Activated T-cell treated with anti-CD3 and anti-CD28 coated beads for 1 hour (primary cell): Measurements from ENCODE around the gene CACNA1C.

ENCODE experiments used
- DNase-seq: peaks from one replicate; pipeline ENCODE4 v3.0.0-alpha.2; 2020; ENCODE audit warnings: low read depth

Gene CACNA1C

DNA sequence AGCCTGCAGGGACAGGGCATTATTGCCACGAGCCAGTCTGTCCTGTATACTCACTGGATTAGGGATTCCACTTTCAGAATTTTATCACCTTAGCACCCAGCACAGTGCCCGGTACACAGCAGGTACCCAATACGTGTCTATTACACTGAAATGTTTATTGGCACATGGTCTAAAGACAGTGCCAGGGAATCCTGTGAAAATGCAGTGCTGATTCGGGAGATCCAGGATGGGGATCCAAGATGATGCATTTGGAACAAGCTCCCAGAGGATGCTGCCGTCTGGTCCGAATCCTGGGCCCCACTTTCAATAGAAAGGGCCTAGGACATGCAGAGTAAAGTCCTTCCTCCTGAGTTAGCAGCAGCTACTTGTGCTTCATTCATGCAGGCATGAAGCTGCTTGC is 230.7 kb downstream of the CACNA1C start:
- DNase-seq: no peak

DNA sequence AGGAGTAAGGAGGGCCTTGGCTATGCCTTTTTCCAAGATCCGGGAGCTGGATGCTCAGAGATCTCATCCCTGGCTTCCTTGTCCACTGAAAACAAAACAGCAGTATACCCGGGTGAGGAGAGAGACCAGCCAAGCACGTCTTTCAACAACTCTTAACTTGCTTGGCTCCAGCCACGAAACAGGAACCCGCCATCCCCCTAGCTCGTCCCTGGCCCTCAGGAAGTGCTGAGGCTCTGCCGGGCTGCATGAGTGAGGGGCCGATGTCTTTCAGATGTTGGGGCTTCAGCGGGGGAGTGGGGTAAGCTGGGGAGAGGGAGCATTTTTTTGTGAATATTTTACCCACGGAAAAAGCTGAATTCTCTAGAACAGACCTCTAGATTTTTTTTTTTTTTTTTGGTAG is 231.1 kb downstream of the CACNA1C start:
- no peak for DNase-seq

DNA sequence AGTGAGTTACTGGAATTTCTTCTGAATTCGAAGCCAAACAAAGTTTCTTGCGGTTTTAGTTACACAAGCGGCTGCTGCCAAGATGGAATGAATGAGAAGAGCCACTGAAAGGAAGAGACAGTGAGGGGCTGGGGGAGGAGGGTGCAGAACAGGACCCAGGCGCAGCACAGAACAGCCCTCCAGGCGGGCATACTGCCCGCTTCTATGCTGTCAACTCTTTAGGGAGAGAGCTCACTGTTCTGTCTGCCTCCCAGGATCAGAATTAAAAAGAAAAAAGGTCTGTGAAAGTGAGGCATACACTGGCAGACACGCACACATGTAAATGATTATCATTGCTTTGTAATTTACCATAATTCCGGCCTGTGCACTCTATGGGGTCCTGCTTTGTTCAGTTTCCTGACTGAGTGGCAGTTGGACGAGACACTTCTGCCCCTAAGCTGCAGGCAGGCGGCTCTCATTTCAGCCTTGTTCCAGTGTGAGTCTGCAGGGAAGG is 231.6 kb downstream of the CACNA1C start:
- DNase-seq: no peak

GRCh38 chr12:2284857-2285256 is 232.1 kb downstream of the CACNA1C start:
- no peak for DNase-seq

DNA sequence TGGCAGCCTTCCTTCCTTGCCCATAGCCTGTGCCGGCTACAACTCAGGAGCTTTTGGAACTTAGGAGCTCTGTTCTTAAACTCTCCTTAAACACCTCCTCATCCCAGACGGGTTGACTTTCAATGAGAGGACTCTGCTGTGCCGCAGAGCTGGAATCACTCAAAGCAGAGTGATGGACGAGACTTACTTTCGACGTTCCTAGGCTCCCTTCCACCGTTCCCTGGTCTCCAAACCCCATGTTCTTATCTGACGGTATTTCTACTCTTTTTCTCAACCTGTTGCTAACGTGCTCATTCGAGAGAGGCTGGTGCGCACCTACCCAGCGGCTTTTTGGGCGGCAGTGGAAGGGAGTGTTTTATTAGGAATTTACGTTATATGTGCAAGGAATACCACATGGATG is 232.7 kb downstream of the CACNA1C start:
- no peak for DNase-seq

- no peak for DNase-seq
These were observed 233.3 kb downstream of the CACNA1C start for GRCh38 chr12:2286047-2286446.

DNA sequence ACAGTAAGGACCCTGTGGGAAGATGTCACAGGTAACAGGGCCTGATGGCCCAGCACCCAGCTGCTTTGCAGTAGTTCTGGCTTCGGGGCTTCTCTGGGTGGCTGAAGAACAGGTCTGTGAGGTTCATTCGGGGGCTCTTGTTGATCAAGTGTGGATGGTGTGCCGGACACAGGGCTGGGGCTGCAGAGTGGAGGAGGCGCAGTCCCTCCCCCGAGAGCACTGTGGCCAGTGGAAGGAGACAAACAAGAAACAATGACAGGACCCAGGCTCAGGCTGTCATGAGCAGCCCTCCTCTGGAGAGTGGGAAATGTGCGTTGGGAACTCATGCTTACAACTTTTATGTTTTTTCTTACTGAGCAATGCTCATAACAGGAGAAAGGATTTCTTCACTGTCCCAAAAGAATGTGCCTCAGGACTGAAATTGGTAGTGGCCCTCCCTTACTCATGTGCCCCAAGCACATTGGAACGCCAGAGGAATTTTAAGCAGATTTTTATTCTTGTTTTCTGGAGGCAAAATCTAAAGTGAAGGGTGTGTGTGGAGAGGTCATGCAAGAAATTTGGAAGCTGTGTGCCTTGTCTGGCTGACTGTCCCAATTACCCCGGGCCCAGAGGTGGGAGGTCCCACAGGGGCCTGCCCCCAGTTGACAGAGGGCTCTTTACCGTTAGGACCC is 233.8 kb downstream of the CACNA1C start:
- DNase-seq: no peak

DNA sequence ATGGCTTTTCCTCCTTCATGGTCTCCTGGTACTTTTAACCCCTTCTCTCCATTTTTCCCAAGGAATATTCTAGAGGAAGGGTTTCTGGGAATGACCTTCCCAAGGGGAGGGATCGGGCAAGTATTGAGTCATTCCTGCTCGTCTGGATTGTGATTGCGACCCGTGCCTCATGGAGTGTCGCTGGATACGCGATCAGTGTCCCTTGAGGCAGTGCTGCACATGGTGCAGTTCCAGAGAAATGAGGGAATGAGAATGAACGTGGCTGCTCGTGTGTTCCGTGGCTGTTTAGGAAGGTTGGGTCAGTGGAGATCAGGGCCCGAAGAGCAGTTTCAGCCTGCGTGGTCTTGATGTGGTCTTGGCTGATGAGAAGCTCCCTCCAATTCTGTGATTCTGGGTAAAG is 234.4 kb downstream of the CACNA1C start:
- DNase-seq: no peak

- no peak for DNase-seq
These were observed 234.8 kb downstream of the CACNA1C start for GRCh38 chr12:2287589-2287988.

GRCh38 chr12:2288001-2288400 is 235.2 kb downstream of the CACNA1C start:
- DNase-seq: no peak

- DNase-seq: no peak
These were observed 235.7 kb downstream of the CACNA1C start for GRCh38 chr12:2288471-2288870.

- no peak for DNase-seq
These were observed 236.1 kb downstream of the CACNA1C start for GRCh38 chr12:2288875-2289274.

DNA sequence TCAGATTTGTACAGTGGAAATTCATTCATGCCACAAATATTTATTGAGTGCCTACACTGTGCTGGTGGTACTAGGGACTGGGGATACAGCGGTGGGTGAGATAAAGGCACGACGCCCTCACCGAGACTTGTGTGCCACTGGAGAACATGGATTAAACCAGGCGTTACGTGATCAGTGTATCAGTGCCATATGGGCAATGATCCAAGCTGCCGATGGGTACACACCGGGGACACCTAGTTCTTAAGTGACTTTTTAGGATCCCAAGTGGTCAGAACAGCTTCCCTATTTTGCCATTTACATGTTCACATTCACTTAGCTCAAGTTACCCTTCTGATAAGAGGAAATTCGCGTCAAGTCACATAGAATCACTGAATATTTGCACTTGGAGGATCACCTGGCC is 236.7 kb downstream of the CACNA1C start:
- DNase-seq: no peak

DNA sequence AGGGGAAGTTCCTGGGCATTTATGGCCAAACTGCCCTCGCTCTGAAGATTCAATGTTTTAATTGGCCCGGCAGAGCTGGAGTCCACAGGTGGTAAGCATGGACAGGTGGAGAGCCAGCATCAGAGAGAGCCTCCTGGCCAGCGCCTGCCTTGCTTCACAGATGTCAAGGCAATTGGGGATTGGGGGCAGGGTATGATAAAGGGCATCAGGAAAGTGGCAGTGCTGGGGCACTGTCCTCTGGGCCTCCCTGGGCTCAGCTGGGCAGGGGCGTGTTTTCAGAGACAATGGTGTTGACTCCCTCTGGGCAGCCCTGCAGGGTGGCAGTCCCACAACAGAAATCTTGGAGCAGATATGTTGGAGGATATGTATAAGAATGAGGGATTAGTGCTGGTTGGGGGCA is 237.3 kb downstream of the CACNA1C start:
- DNase-seq: no peak

- no peak for DNase-seq
These were observed 237.8 kb downstream of the CACNA1C start for GRCh38 chr12:2290516-2291065.

GRCh38 chr12:2291182-2291832 is 238.5 kb downstream of the CACNA1C start:
- no peak for DNase-seq

DNA sequence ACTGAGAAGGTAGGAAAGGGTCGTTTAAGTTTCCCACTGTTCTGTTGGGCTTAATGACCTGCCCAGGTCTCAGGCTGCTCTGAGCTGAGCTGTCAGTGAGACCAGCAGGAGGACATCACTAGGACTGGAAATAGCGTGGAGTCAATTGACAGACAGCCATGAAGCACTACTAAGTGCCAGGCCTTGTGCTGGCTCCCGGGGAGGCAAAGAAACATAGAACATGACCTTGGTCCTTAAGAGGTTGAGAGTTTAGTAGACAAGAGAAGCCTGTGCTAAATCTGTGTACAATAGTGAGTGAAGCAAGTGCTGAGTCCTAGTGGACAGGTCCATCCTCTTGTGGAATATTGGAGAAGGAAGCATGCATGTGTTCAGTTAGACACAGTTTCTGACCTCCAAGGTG is 239.2 kb downstream of the CACNA1C start:
- DNase-seq: no peak

- DNase-seq: no peak
These were observed 239.8 kb downstream of the CACNA1C start for GRCh38 chr12:2292560-2292959.

DNA sequence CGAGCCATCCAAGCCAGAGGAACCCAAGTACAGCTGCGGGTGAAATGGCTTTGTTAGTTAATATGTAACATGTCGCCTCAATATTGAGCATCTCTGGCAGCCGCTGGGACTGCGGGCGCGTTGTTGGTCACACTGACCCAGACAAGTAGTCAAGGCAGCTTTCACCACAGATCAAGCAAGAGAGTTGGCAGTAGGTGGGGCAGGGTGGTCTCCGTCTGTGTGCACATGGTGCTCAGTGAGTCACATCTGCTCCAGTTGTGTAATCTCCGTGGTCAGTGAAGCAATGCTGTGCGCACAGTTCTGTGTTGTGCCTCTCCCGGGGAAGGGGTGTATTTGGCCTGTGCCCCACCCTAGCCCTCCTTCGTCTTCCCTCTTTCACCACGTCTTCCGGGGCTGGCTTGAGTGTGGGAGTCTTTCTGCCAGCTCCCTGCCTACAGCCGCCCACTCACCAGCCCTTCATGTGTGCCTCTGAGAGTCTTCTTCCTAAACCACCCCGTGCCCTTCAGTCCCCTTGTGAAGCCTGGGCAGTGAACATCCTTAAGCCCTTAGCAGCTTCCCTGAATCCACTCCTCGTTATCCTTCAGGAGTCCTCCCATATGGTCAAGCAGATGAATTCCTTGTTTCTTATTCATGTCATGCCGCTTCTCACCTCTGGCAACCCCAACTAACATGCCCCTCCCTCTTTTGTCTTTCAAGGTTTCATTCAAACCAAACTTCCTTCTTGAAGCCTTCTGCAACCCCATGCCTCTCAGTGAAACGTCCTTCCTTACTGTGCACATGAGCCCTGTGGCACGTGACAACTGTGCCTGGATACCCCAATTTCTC is 242.1 kb downstream of the CACNA1C start:
- no peak for DNase-seq

- no peak for DNase-seq
These were observed 243.2 kb downstream of the CACNA1C start for GRCh38 chr12:2295941-2296461.

DNA sequence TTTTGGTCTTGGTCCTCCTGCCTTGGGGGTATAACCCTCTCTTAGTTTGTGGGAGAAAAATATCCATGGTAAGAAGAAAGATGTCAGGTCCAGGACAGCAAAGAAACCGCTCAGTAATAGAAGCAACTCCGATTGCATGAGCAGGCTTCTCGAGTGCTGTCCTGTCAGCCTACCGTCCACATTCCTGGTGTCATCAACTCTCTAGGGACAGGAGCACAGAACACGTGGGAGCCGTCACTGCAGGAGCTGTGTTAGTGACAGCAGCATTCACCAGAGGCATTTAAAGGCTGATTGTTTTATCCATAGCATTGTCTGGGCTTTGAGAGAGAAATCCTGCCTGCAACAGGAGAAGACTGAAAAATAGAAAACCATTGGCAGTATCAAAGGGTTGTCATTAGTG is 244.2 kb downstream of the CACNA1C start:
- DNase-seq: no peak

GRCh38 chr12:2297658-2298057 is 244.9 kb downstream of the CACNA1C start:
- no peak for DNase-seq
